Right lung (tissue), 5 donors: ENCODE measurements around the gene SBNO2. TPM values are rescaled to one million over a fixed set of nuclear protein-coding genes. Genes with fewer than 3 reads are reported as not detected.
A peak's percentile ranks its signal among the peaks of the same experiment; 100 is the strongest.

Experiments used
- DNase-seq, 2 donors: peaks; one replicate each; pipeline ENCODE4 v3.0.0-alpha.2; 2013
- polyA plus RNA-seq, 5 donors: library from polyadenylated mRNA; unstranded; fragments of 120-200 nt; gene quantifications; one replicate each; pipeline versions ENCODE4 v1.2.1 to v1.2.3, GENCODE V29; 2013; ENCODE audit warnings: inconsistent platforms in 1 of 5, low replicate concordance in 1 of 5; ENCODE audit not compliant: insufficient read length in 5 of 5, insufficient read depth in 1 of 5

Gene SBNO2
- polyA plus RNA-seq, 5 donors: 16.7 to 26.3 (median 17.9) TPM

- DNase-seq: no peak
Measured at GRCh38 chr19:1091544-1092175, 82.4 kb downstream of the SBNO2 start.

- no peak for DNase-seq
Measured at GRCh38 chr19:1090731-1091543, 83.1 kb downstream of the SBNO2 start.

DNA sequence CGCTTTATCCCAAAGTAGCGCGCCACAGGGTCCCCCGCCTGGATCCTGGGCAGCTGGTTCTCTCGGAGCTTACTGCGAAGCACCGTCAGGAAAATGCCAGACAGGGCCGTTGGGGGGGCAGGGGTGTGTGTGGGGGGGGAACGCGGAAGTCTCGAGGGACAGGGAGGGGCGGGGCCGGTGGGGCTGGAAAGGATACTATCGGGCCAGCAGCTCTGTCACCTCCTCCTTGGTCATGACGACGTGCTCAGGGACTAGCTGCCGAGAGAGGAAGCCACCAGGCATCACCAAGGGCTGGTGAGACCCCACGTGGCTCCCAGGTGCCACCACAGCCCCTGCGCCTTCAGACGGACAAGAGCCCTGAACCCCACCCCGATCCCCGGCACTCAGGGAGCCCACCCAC is 84.2 kb downstream of the SBNO2 start:
- no peak for DNase-seq

GRCh38 chr19:1089126-1089771 is 84.8 kb downstream of the SBNO2 start:
- DNase-seq: no peak

GRCh38 chr19:1088416-1089010 is 85.6 kb downstream of the SBNO2 start:
- DNase-seq: no peak

GRCh38 chr19:1087813-1088415 is 86.2 kb downstream of the SBNO2 start:
- DNase-seq: no peak

GRCh38 chr19:1086613-1087012 is 87.5 kb downstream of the SBNO2 start:
- DNase-seq: no peak

DNA sequence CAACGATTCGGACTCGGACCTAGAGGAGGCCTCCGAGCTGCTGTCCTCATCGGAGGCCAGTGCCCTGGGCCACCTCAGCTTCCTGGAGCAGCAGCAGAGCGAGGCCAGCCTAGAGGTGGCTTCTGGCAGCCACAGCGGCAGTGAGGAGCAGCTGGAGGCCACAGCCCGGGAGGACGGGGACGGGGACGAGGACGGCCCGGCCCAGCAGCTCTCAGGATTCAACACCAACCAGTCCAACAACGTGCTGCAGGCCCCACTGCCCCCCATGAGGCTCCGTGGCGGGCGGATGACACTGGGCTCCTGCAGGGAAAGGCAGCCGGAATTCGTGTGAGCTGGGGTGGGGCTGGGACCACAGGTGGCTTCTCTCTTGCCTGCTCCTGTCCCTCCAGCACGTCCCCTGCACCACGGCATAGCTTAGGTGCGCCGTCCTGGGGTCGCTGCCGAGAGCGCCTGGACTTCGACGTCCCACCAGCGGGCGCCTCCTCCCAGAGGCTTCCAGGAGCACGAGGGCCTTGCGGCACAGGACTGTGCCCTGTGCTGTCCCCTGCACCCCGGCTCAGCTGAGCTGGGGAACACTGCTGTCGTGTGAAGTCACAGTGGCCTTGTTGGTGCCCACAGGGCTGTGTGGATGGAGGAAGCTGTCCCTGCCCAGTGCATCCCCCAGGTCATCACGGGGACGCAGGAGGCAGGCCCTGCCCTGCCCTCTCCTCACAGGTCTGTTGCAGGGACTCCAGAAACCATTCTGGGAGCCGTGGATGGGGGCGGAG is 88.2 kb downstream of the SBNO2 start:
- no peak for DNase-seq

DNA sequence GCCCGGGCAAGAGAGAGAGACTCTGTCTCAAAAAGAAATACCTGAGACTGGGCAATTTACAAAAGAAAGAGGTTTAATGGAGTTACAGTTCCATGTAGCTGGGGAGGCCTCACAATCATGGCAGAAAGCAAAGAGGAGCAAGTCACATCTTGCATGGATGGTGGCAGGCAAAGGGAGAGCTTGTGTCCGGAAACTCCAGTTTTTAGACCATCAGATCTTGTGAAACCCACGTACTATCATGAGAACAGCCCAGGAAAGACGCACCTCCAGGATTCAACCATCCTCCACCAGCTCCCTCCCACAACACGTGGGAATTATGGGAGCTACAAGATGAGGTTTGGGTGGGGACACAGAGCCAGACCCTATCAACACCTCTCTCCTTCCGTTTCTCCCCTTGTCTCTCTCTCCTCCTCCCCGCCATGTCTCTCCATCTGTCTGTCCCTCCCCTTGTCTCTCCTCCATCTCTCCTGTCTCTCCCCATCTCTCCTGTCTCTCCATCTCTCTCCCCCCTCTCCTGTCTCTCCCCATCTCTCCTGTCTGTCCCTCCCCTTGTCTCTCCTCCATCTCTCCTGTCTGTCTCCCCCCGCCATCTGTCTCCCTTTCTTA is 88.9 kb downstream of the SBNO2 start:
- DNase-seq: no peak

DNA sequence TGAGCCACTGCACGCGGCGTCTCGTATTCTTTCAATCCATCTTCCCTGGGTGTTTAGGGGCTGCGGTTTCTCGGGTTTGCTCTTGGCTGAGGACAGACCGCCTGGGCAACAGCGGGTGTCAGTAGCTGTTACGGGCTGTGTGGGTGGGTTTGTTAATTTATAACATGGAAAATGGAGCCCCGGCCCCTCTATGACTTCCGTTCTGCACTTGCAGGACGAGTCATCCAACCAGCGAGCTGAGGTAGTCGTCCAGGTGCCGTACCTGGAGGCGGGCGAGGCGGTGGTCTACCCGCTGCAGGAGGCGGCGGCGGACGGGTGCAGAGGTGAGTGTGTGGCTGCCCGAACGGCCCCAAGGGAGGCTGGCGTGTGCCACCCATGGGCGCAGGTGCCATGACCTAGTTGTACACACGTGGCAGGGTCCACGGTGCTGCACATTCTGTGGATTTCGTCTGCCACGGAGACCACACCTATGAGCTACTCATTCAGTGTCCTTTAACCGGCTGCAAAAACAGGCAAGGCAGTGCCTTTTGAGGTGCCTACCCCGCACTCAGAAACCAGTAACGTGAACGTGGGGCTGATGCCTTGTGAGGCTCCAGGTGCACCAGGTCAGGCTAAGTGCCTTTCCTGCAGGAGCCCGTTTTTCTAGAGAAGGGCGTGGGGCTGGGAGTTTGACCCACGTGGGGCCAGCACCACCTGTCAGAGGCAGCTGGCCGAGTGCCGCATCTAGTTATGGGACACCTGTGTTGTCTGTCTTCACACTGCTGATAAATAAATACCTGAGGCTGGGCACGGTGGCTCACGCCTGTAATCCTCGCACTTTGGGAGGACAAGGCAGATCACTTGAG is 89.8 kb downstream of the SBNO2 start:
- DNase-seq: no peak

DNA sequence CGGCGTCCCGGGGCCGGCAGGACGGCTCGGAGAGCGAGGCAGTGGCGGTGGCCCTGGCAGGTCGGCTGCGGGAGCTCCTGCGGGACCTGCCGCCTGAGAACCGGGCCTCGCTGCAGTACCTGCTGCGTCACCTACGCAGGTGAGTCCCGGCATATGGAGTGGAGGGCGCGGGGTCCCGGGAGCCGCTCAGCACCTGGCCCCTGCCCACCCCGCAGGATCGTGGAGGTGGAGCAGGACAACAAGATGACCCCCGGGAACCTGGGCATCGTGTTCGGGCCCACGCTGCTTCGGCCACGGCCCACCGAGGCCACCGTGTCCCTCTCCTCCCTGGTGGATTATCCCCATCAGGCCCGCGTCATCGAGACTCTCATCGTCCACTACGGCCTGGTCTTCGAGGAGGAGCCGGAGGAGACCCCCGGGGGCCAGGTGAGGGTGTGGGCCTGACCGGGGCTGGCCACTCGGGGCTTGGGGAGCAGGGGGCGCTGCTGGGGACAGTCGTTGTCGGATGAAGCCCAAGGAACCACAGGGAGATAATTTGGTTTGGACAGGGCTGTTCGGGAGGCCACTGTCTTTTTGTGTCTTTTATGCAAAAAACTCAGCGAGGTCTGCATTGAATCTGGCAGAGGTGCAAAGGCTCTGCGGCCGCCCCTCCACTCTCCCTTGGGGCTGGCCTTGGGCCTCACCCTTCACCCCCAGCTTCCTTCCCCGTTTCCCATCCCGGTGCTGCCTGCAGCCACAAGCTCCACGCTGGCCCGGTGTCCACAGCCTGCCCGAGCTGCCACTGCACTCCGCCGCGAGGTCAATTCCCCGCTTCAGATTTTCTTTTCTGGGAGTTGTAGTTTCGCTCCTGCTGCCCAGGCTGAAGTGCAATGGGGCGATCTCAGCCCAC is 90.9 kb downstream of the SBNO2 start:
- DNase-seq: no peak

- peak in 1 of 2 donors; percentile 58 for DNase-seq
Measured at GRCh38 chr19:1082165-1082927, 91.7 kb downstream of the SBNO2 start.

DNA sequence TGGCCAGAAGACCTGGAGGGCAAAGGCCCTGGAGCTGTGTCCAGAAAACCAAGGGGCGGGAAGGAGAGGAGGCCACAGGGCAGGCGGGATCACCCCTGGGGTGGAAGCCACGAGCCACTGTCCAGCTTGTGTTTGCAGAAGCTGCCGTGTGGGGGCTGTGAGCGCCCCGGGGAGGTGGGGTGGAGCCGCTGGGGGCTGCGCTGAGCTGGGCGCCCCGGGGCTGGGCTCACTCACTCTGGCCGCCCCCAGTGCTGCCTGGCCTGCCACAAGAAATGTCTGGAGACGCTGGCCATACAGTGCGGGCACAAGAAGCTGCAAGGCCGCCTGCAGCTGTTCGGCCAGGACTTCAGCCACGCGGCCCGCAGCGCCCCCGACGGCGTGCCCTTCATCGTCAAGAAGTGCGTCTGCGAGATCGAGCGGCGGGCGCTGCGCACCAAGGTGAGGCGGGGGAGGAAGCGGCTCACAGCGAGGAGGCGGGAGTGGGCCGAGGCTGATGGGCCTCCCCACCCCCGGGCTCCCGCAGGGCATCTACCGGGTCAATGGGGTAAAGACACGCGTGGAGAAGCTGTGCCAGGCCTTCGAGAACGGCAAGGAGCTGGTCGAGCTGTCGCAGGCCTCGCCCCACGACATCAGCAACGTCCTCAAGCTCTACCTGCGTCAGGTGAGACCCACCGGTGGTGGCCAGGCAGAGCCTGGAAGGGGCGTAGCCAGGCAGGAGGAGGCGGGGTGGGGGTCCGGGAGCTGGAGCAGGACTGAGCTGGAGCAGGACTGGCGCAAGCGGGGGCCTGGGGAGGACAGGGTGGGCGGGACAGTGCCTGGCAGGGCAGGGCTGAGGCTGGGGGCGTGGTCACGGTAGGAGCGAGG is 92.5 kb downstream of the SBNO2 start:
- no peak for DNase-seq

GRCh38 chr19:1080360-1081161 is 93.5 kb downstream of the SBNO2 start:
- no peak for DNase-seq

DNA sequence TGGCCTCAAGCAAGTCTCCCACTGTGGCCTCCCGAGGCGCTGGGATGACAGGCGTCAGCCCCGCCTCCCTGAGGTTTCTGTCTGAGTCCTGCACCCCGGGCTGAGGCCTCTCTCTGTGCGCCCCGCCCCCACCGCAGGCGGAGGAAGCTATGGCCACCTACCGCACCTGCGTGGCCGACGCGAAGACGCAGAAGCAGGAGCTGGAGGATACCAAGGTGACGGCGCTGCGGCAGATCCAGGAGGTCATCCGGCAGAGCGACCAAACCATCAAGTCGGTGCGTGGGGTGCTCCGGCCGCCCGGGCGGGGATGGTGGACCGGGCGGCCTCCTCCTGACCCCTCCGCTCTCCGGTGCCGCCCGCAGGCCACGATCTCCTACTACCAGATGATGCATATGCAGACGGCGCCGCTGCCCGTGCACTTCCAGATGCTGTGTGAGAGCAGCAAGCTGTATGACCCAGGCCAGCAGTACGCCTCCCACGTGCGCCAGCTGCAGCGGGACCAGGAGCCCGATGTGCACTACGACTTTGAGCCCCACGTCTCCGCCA is 94.4 kb downstream of the SBNO2 start:
- no peak for DNase-seq

DNA sequence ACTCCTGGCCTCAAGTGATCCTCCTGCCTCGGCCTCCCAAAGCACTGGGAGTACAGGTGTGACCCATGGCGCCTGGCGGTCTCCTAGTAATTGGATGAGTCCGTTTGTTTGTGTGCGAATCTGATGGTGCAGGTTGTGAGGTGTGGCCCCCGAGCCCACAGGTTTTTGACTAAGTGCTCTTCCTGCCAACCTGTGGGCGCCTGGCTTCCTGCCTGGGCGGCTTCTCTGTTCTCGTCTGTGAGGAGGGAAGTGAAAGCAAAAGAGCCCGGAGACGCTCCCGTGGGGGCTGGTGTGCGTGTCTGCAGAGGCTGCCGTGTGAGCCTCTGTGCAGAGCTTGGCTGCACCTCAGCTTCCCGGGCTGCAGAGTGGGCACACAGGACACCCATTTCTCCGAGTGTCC is 97.1 kb downstream of the SBNO2 start:
- no peak for DNase-seq
